Naive thymus-derived CD4-positive, alpha-beta T cell (primary cell): Measurements from ENCODE around the gene PSTPIP2. TPM values are rescaled to one million over a fixed set of nuclear protein-coding genes. Genes with fewer than 3 reads are reported as not detected.

Experiments used
- ATAC-seq: fragments of 150-1000 bp; cut with Tn5 transposase; 2 replicates; pipeline ENCODE4 v1.10.0; 2021; ENCODE audit warnings: mild to moderate bottlenecking, moderate library complexity
- CTCF ChIA-PET: fragments of 350-600 bp; sonication (Branson Sonifier 250); formaldehyde crosslinking; loops from one replicate; lab custom pipeline; 2021; ENCODE audit warnings: antibody characterized with exemption; lab: Charles Lee
- POLR2A ChIA-PET: fragments of 350-600 bp; sonication (Branson Sonifier 250); formaldehyde crosslinking; loops from one replicate; lab custom pipeline; 2021; ENCODE audit warnings: antibody characterized with exemption, inconsistent platforms; lab: Charles Lee
- DNase-seq, 9 donors: peaks; one replicate each; pipeline versions ENCODE4 v3.0.0 to v3.0.0-alpha.2; 2020 to 2022; ENCODE audit warnings: mixed read lengths in 1 of 9
- H3K27ac ChIP-seq: one replicate; pipeline ENCODE4 v1.7.0; 2013; ENCODE audit warnings: mild to moderate bottlenecking, low read depth, low read length, moderate library complexity
- H3K27me3 ChIP-seq, 2 donors: one replicate each; pipeline ENCODE4 v1.7.0; 2013; ENCODE audit warnings: low read length in 2 of 2, mild to moderate bottlenecking in 2 of 2, moderate library complexity in 2 of 2; ENCODE audit not compliant: control insufficient read depth in 2 of 2, insufficient read depth in 2 of 2
- H3K36me3 ChIP-seq, 3 experiments: 1 replicate in 2 of 3; 2 replicates in 1 of 3; pipeline ENCODE4 v1.7.0; 2013; ENCODE audit warnings: low read length in 3 of 3, mild to moderate bottlenecking in 3 of 3, moderate library complexity in 1 of 3; ENCODE audit not compliant: insufficient read depth in 3 of 3, control insufficient read depth in 2 of 3
- H3K4me1 ChIP-seq, 2 donors: one replicate each; pipeline ENCODE4 v1.7.0; 2013; ENCODE audit warnings: low read length in 2 of 2, mild to moderate bottlenecking in 2 of 2, moderate library complexity in 1 of 2; ENCODE audit not compliant: control insufficient read depth in 2 of 2, insufficient read depth in 2 of 2
- H3K4me3 ChIP-seq: 2 replicates; pipeline ENCODE4 v1.7.0; 2013; ENCODE audit warnings: mild to moderate bottlenecking, low read length
- H3K9me3 ChIP-seq, 3 experiments: 1 replicate in 2 of 3; 2 replicates in 1 of 3; pipeline ENCODE4 v1.7.0; 2013; ENCODE audit warnings: low read length in 3 of 3; ENCODE audit not compliant: control insufficient read depth in 2 of 3
- H3K27ac Mint-ChIP-seq, 9 donors: one replicate each; pipeline ENCODE4 v1.8.0; 2020 to 2022; ENCODE audit warnings: mixed read lengths in 9 of 9, mild to moderate bottlenecking in 8 of 9, moderate library complexity in 5 of 9, inconsistent platforms in 2 of 9
- H3K27me3 Mint-ChIP-seq, 5 donors: one replicate each; pipeline ENCODE4 v1.8.0; 2021 to 2022; ENCODE audit warnings: mixed read lengths in 5 of 5, mild to moderate bottlenecking in 1 of 5
- H3K36me3 Mint-ChIP-seq, 5 donors: one replicate each; pipeline ENCODE4 v1.8.0; 2020 to 2022; ENCODE audit warnings: mixed read lengths in 5 of 5, mild to moderate bottlenecking in 3 of 5, inconsistent platforms in 1 of 5
- H3K4me1 Mint-ChIP-seq, 7 donors: one replicate each; pipeline ENCODE4 v1.8.0; 2020 to 2022; ENCODE audit warnings: mixed read lengths in 7 of 7, mild to moderate bottlenecking in 3 of 7, inconsistent platforms in 1 of 7
- H3K4me3 Mint-ChIP-seq, 10 donors: one replicate each; pipeline ENCODE4 v1.8.0; 2020 to 2022; ENCODE audit warnings: mild to moderate bottlenecking in 10 of 10, mixed read lengths in 10 of 10, moderate library complexity in 6 of 10, inconsistent platforms in 2 of 10
- H3K9me3 Mint-ChIP-seq, 11 donors: one replicate each; pipeline ENCODE4 v1.8.0; 2020 to 2022; ENCODE audit warnings: mixed read lengths in 11 of 11, mild to moderate bottlenecking in 4 of 11, inconsistent platforms in 1 of 11, moderate library complexity in 1 of 11
- intact Hi-C, 2 donors: fragments of 100-400 bp; cut with micrococcal nuclease; formaldehyde crosslinking; loops; one replicate each; pipeline ENCODE4 v1.15.1; 2023
- polyA plus RNA-seq, 2 donors: library from polyadenylated mRNA; unstranded; fragments of 300-500 nt; fragmentation: Illumina TruSeq; gene quantifications; one replicate each; pipeline ENCODE4 v1.2.3, GENCODE V29; 2021
- total RNA-seq, 6 experiments: library from RNA in 5 of 6; stranded (reverse) in 5 of 6; gene quantifications; 1 replicate in 5 of 6; 2 replicates in 1 of 6; pipeline ENCODE4 v1.2.3 and lab custom pipeline; 2021 to 2026

PSTPIP2 gene
- total and polyA plus RNA-seq, 7 experiments from 2014 or later = 11.1 to 24.6 (median 15.2) TPM

- Histone ChIP-seq H3K4me1 (peaks cover 13 to 25% of the 10 kb centered on the region in 2 donors), H3K27me3 (no peaks in the 10 kb centered on the region), H3K9me3 (no peaks in the 10 kb centered on the region), H3K27ac (no peak overlapping the region), H3K36me3 (peaks cover 0 to 4% (median 0%) of the 10 kb centered on the region in 3 experiments), H3K4me3 (no peak overlapping the region)
- H3K36me3 Mint-ChIP-seq = peaks cover 0 to 5% (median 4%) of the 10 kb centered on the region in 5 donors
- ATAC-seq (no peak), DNase-seq (no peak)
- H3K4me3 Mint-ChIP-seq = peak overlapping the region in 4 of 10 donors; percentile 8 to 41 (median 22)
- intact Hi-C loops = no loop called here
- ChIA-PET CTCF (no interaction called here), POLR2A (interaction anchor here (0.6 kb wide), 1 partner anchor 9 kb away, joined by 3 read pairs; no protein-coding TSS in a partner anchor)
- H3K27me3 Mint-ChIP-seq = no peaks in the 10 kb centered on the region
- peaks cover 0 to 4% (median 0%) of the 10 kb centered on the region in 11 donors for H3K9me3 Mint-ChIP-seq
- peaks cover 19 to 45% (median 41%) of the 10 kb centered on the region in 7 donors for H3K4me1 Mint-ChIP-seq
- peak overlapping the region in 4 of 9 donors; percentile 24 to 43 (median 38) for H3K27ac Mint-ChIP-seq
Observed at GRCh38 chr18:46068763-46069162, 3.3 kb downstream of the PSTPIP2 start.

DNA sequence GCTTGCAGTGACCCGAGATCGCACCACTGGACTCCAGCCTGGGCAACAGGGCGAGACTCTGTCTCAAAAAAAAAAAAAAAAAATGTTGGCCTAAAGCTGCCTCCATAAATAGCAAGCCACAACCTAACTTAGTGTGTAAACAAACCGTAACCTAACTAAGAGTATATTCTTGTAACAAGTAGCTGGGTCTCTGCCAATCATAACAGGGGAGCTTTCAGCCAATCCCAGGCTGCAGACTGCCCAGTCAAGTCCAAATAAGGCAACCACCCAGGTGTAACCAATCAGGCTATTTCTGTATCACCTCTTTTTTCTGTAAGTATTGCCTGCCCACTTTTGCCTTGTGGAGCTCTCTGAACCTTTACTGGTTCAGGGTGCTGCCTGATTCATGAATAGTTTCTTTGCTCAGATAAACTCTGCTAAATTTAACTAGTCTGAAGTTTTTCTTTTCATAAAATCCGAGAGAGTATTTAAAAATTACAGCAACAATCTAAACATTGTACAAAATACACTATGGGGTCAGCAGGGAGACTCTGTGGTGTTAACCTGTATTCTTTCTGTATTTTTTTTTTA is 4.5 kb downstream of the PSTPIP2 start:
- Histone ChIP-seq H3K4me3 (no peak overlapping the region), H3K9me3 (no peaks in the 10 kb centered on the region), H3K27ac (no peak overlapping the region), H3K27me3 (no peaks in the 10 kb centered on the region), H3K36me3 (peaks cover 0 to 4% (median 0%) of the 10 kb centered on the region in 3 experiments), H3K4me1 (peaks cover 3 to 15% of the 10 kb centered on the region in 2 donors)
- H3K4me1 Mint-ChIP-seq = peaks cover 12 to 35% (median 29%) of the 10 kb centered on the region in 7 donors
- H3K27ac Mint-ChIP-seq = no peak overlapping the region
- ChIA-PET CTCF (interaction anchor here (0.6 kb wide), 1 partner anchor 10 kb away, joined by 3 read pairs; no protein-coding TSS in a partner anchor), POLR2A (no interaction called here)
- H3K4me3 Mint-ChIP-seq = no peak overlapping the region
- DNase-seq (no peak), ATAC-seq (no peak)
- peaks cover 0 to 4% (median 0%) of the 10 kb centered on the region in 11 donors for H3K9me3 Mint-ChIP-seq
- intact Hi-C loops = no loop called here
- no peaks in the 10 kb centered on the region for H3K27me3 Mint-ChIP-seq
- H3K36me3 Mint-ChIP-seq = peaks cover 0 to 5% (median 4%) of the 10 kb centered on the region in 5 donors

- H3K4me3 Mint-ChIP-seq = no peak overlapping the region
Observed at GRCh38 chr18:46062781-46063180, 9.3 kb downstream of the PSTPIP2 start.

GRCh38 chr18:46061796-46062195 is 10.3 kb downstream of the PSTPIP2 start:
- POLR2A ChIA-PET = interaction anchor here (0.9 kb wide), 1 partner anchor 388 kb away, joined by 6 read pairs; no protein-coding TSS in a partner anchor
- no peak for DNase-seq
- Mint-ChIP-seq H3K27ac (peak overlapping the region in 2 of 9 donors; percentile 1 to 32), H3K27me3 (no peaks in the 10 kb centered on the region), H3K9me3 (no peaks in the 10 kb centered on the region), H3K36me3 (peaks cover 0 to 4% (median 0%) of the 10 kb centered on the region in 5 donors), H3K4me3 (no peak overlapping the region), H3K4me1 (peaks cover 0 to 19% (median 10%) of the 10 kb centered on the region in 7 donors)
- Histone ChIP-seq H3K9me3 (no peaks in the 10 kb centered on the region), H3K27me3 (no peaks in the 10 kb centered on the region), H3K27ac (no peak overlapping the region), H3K4me3 (no peak overlapping the region), H3K4me1 (no peaks in the 10 kb centered on the region), H3K36me3 (no peaks in the 10 kb centered on the region)
- no peak for ATAC-seq
- intact Hi-C loops = no loop called here
- CTCF ChIA-PET = interaction anchor here (2.1 to 2.5 kb wide), 2 partner anchors 9 to 11 kb away, joined by 6 to 7 read pairs; no protein-coding TSS in a partner anchor

More at GRCh38 chr18:46062781-46063180, 9.3 kb downstream of the PSTPIP2 start:
- Mint-ChIP-seq H3K4me1 (peaks cover 0 to 23% (median 14%) of the 10 kb centered on the region in 7 donors), H3K9me3 (peaks cover 0 to 3% (median 0%) of the 10 kb centered on the region in 11 donors), H3K27ac (no peak overlapping the region), H3K36me3 (peaks cover 0 to 4% (median 4%) of the 10 kb centered on the region in 5 donors), H3K27me3 (no peaks in the 10 kb centered on the region)
- H3K27ac ChIP-seq = no peak overlapping the region
- intact Hi-C loops = no loop called here
- DNase-seq (no peak), ATAC-seq (no peak)
- no peaks in the 10 kb centered on the region for H3K4me1 ChIP-seq
- ChIA-PET CTCF (interaction anchor here (2.5 kb wide), 1 partner anchor 8 kb away, joined by 6 read pairs; no protein-coding TSS in a partner anchor), POLR2A (no interaction called here)
- H3K4me3 ChIP-seq = no peak overlapping the region
- H3K9me3 ChIP-seq = no peaks in the 10 kb centered on the region
- H3K36me3 ChIP-seq = no peaks in the 10 kb centered on the region
- no peaks in the 10 kb centered on the region for H3K27me3 ChIP-seq

GRCh38 chr18:46061387-46061786 is 10.7 kb downstream of the PSTPIP2 start:
- H3K36me3 Mint-ChIP-seq = peaks cover 0 to 4% (median 0%) of the 10 kb centered on the region in 5 donors
- no peaks in the 10 kb centered on the region for H3K27me3 Mint-ChIP-seq
- no peak overlapping the region for H3K4me3 ChIP-seq
- H3K27me3 ChIP-seq = no peaks in the 10 kb centered on the region
- peak overlapping the region in 1 of 9 donors; percentile 1 for H3K27ac Mint-ChIP-seq
- POLR2A ChIA-PET = interaction anchor here (0.9 to 1.1 kb wide), 2 partner anchors 9 to 387 kb away, joined by 3 to 6 read pairs; no protein-coding TSS in a partner anchor
- H3K36me3 ChIP-seq = no peaks in the 10 kb centered on the region
- CTCF ChIA-PET = interaction anchor here (2.1 to 2.5 kb wide), 2 partner anchors 9 to 12 kb away, joined by 6 to 7 read pairs; no protein-coding TSS in a partner anchor
- H3K9me3 Mint-ChIP-seq = no peaks in the 10 kb centered on the region
- H3K4me1 ChIP-seq = no peaks in the 10 kb centered on the region
- no peaks in the 10 kb centered on the region for H3K9me3 ChIP-seq
- no peak for ATAC-seq
- H3K4me1 Mint-ChIP-seq = peaks cover 0 to 19% (median 11%) of the 10 kb centered on the region in 7 donors
- H3K27ac ChIP-seq = no peak overlapping the region
- intact Hi-C loops = no loop called here
- H3K4me3 Mint-ChIP-seq = no peak overlapping the region
- DNase-seq = no peak

DNA sequence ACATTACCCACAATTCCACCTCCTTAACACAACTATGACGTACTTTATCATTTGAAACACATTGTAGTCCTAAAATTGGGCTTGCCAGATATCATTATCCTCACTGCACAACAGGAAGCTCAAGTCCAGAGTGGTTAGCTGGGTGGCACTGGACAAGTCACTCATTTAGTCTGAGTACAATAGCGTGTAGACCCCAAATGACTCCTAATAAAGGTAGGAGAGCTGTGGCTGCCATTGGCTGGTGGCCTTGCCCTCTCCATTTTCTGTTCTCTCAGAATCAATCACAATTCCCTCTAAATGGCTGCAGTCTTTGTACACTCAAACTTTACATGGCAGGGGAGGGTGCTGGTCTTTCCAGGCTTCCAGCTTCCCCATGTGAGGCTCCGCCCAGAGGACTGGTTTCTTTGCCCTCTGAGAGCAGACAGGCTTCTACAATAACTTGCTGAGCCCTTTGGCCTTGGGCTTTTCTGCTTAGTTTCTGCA is 11.7 kb downstream of the PSTPIP2 start:
- ATAC-seq = no peak

More for the DNA sequence above, 11.7 kb downstream of the PSTPIP2 start:
- DNase-seq = no peak
- intact Hi-C loops = no loop called here
- Mint-ChIP-seq H3K9me3 (no peaks in the 10 kb centered on the region), H3K27me3 (no peaks in the 10 kb centered on the region), H3K36me3 (peaks cover 0 to 4% (median 0%) of the 10 kb centered on the region in 5 donors), H3K4me1 (peaks cover 10 to 29% (median 21%) of the 10 kb centered on the region in 7 donors), H3K27ac (peak overlapping the region in 1 of 9 donors; percentile 19), H3K4me3 (no peak overlapping the region)
- POLR2A ChIA-PET = interaction anchor here (1.1 kb wide), 1 partner anchor 10 kb away, joined by 3 read pairs; no protein-coding TSS in a partner anchor
- Histone ChIP-seq H3K27ac (no peak overlapping the region), H3K4me3 (no peak overlapping the region), H3K36me3 (no peaks in the 10 kb centered on the region), H3K4me1 (peaks cover under 1 to 9% of the 10 kb centered on the region in 2 donors), H3K9me3 (no peaks in the 10 kb centered on the region), H3K27me3 (no peaks in the 10 kb centered on the region)
- CTCF ChIA-PET = interaction anchor here (0.6 to 2.1 kb wide), 2 partner anchors 13 kb away, joined by 3 to 7 read pairs; no protein-coding TSS in a partner anchor
